Nephron progenitor cell (in vitro differentiated cells): ENCODE measurements around the gene GHDC.
"Not testable (repeated sequence)": the region's sequence is repeated elsewhere in the genome, so short reads cannot be mapped to it uniquely, and the experiment has no call there.

ENCODE experiments used
- DNase-seq: peaks from one replicate; pipeline ENCODE4 v3.0.0; 2021
- H3K27ac Mint-ChIP-seq: 2 replicates; pipeline ENCODE4 v1.8.0; 2021; ENCODE audit warnings: mild to moderate bottlenecking, moderate library complexity, mixed read lengths
- H3K27me3 Mint-ChIP-seq: 2 replicates; pipeline ENCODE4 v1.8.0; 2021; ENCODE audit warnings: mild to moderate bottlenecking, low read depth, mixed read lengths; ENCODE audit not compliant: poor library complexity
- H3K36me3 Mint-ChIP-seq: 2 replicates; pipeline ENCODE4 v1.8.0; 2021; ENCODE audit warnings: low read depth, mixed read lengths
- H3K4me1 Mint-ChIP-seq: 2 replicates; pipeline ENCODE4 v1.8.0; 2021; ENCODE audit warnings: mixed read lengths
- H3K4me3 Mint-ChIP-seq: 2 replicates; pipeline ENCODE4 v1.8.0; 2021; ENCODE audit warnings: mild to moderate bottlenecking, moderate library complexity, mixed read lengths
- H3K9me3 Mint-ChIP-seq: 2 replicates; pipeline ENCODE4 v1.8.0; 2021; ENCODE audit warnings: mild to moderate bottlenecking, moderate library complexity, mixed read lengths
- CTCF ChIP-seq: fragments of 200-600 bp; sonication (generic); IDR thresholded peaks from 2 replicates; pipeline ENCODE4 v1.5.0; 2021; ENCODE audit warnings: antibody characterized with exemption

The GHDC gene

GRCh38 chr17:42153919-42154742, 40.2 kb downstream of the GHDC start:
- no peak for TF ChIP-seq CTCF
- H3K36me3 Mint-ChIP-seq: no peaks in the 10 kb centered on the region
- peak overlapping the region; percentile 92 for H3K27ac Mint-ChIP-seq
- H3K4me1 Mint-ChIP-seq: peaks cover 35% of the 10 kb centered on the region
- no peaks in the 10 kb centered on the region for H3K9me3 Mint-ChIP-seq
- peak overlapping the region; percentile 98 for H3K4me3 Mint-ChIP-seq
- no peak for DNase-seq
- H3K27me3 Mint-ChIP-seq: peaks cover 6% of the 10 kb centered on the region

GRCh38 chr17:42146911-42147607, 47.2 kb downstream of the GHDC start:
- Mint-ChIP-seq H3K9me3 (no peaks in the 10 kb centered on the region), H3K4me1 (peaks cover 26% of the 10 kb centered on the region), H3K27ac (peak overlapping the region; percentile 18), H3K27me3 (no peaks in the 10 kb centered on the region), H3K36me3 (peaks cover 14% of the 10 kb centered on the region), H3K4me3 (no peak overlapping the region)
- no peak for DNase-seq
- TF ChIP-seq CTCF: no peak

- Mint-ChIP-seq H3K27ac (peak overlapping the region; percentile 69), H3K4me1 (peaks cover 32% of the 10 kb centered on the region), H3K36me3 (peaks cover 18% of the 10 kb centered on the region)
- H3K4me3 Mint-ChIP-seq, H3K27me3 Mint-ChIP-seq, H3K9me3 Mint-ChIP-seq, DNase-seq: not testable (repeated sequence)
These were observed 51.2 kb downstream of the GHDC start for GRCh38 chr17:42143138-42143537.

GRCh38 chr17:42142371-42142896, 51.9 kb downstream of the GHDC start:
- Mint-ChIP-seq H3K9me3 (no peaks in the 10 kb centered on the region), H3K36me3 (peaks cover 15% of the 10 kb centered on the region), H3K27me3 (no peaks in the 10 kb centered on the region), H3K4me3 (peak overlapping the region; percentile 7), H3K4me1 (peaks cover 35% of the 10 kb centered on the region), H3K27ac (peak overlapping the region; percentile 69)
- no peak for TF ChIP-seq CTCF
- peak; percentile 35 for DNase-seq

GRCh38 chr17:42141382-42141781, 52.9 kb downstream of the GHDC start:
- H3K4me1 Mint-ChIP-seq: peaks cover 39% of the 10 kb centered on the region
- TF ChIP-seq CTCF: no peak
- no peak overlapping the region for H3K27ac Mint-ChIP-seq

GRCh38 chr17:42140690-42141089, 53.6 kb downstream of the GHDC start:
- peaks cover 15% of the 10 kb centered on the region for H3K36me3 Mint-ChIP-seq
- not testable (repeated sequence) for H3K27ac Mint-ChIP-seq, H3K4me3 Mint-ChIP-seq, DNase-seq, H3K27me3 Mint-ChIP-seq, H3K9me3 Mint-ChIP-seq
- H3K4me1 Mint-ChIP-seq: peaks cover 45% of the 10 kb centered on the region

More at GRCh38 chr17:42141382-42141781, 52.9 kb downstream of the GHDC start:
- H3K36me3 Mint-ChIP-seq: peaks cover 16% of the 10 kb centered on the region
- H3K4me3 Mint-ChIP-seq: no peak overlapping the region
- H3K9me3 Mint-ChIP-seq: no peaks in the 10 kb centered on the region
- H3K27me3 Mint-ChIP-seq: no peaks in the 10 kb centered on the region
- DNase-seq: no peak
